KOPT-K1 (cell line): ENCODE measurements around the gene SVIL.
"Not testable (repeated sequence)": the region's sequence is repeated elsewhere in the genome, so short reads cannot be mapped to it uniquely, and the experiment has no call there.

Experiments used
- H3K27ac ChIP-seq: fragments of 200-600 bp; sonication (generic); 2 replicates; pipeline ENCODE4 v1.5.1; 2016; ENCODE audit warnings: antibody characterized with exemption, mild to moderate bottlenecking, low read depth, low read length; ENCODE audit not compliant: poor library complexity, severe bottlenecking
- H3K36me3 ChIP-seq: fragments of 200-600 bp; sonication (generic); 2 replicates; pipeline ENCODE4 v1.5.1; 2017; ENCODE audit warnings: antibody characterized with exemption, mild to moderate bottlenecking, low read length, moderate library complexity; ENCODE audit not compliant: insufficient read depth
- H3K9me3 ChIP-seq: fragments of 200-600 bp; sonication (generic); 2 replicates; pipeline ENCODE4 v1.5.1; 2017; ENCODE audit warnings: antibody characterized with exemption, low read length, mild to moderate bottlenecking; ENCODE audit not compliant: insufficient read depth, poor library complexity, severe bottlenecking

Gene SVIL

GRCh38 chr10:29484677-29485076 is 150.1 kb downstream of the SVIL start:
- H3K9me3 ChIP-seq, H3K27ac ChIP-seq, H3K36me3 ChIP-seq: not testable (repeated sequence)

GRCh38 chr10:29482591-29483431 is 152.0 kb downstream of the SVIL start:
- Histone ChIP-seq H3K9me3 (no peaks in the 10 kb centered on the region), H3K36me3 (no peaks in the 10 kb centered on the region), H3K27ac (no peak overlapping the region)

- Histone ChIP-seq H3K36me3 (no peaks in the 10 kb centered on the region), H3K27ac (no peak overlapping the region), H3K9me3 (no peaks in the 10 kb centered on the region)
Observed at GRCh38 chr10:29481906-29482440, 152.8 kb downstream of the SVIL start.

GRCh38 chr10:29479981-29480954 is 154.5 kb downstream of the SVIL start:
- H3K36me3 ChIP-seq, result no peaks in the 10 kb centered on the region
- peak overlapping the region; percentile 33 for H3K27ac ChIP-seq
- no peaks in the 10 kb centered on the region for H3K9me3 ChIP-seq

GRCh38 chr10:29479081-29479925 is 155.5 kb downstream of the SVIL start:
- Histone ChIP-seq H3K27ac (peak overlapping the region; percentile 33), H3K36me3 (no peaks in the 10 kb centered on the region), H3K9me3 (no peaks in the 10 kb centered on the region)

GRCh38 chr10:29473406-29474100 is 161.2 kb downstream of the SVIL start:
- Histone ChIP-seq H3K36me3 (peaks cover 24% of the 10 kb centered on the region; the same call in 1 of the 2 replicates), H3K9me3 (no peaks in the 10 kb centered on the region), H3K27ac (no peak overlapping the region)

GRCh38 chr10:29473087-29473356 is 161.7 kb downstream of the SVIL start:
- Histone ChIP-seq H3K36me3 (peaks cover 26% of the 10 kb centered on the region; the same call in 1 of the 2 replicates), H3K9me3 (no peaks in the 10 kb centered on the region), H3K27ac (no peak overlapping the region)

- Histone ChIP-seq H3K27ac (no peak overlapping the region), H3K9me3 (no peaks in the 10 kb centered on the region), H3K36me3 (peaks cover 30% of the 10 kb centered on the region; the same call in 1 of the 2 replicates)
Observed at GRCh38 chr10:29472301-29473086, 162.3 kb downstream of the SVIL start.

GRCh38 chr10:29471544-29471859 is 163.3 kb downstream of the SVIL start:
- H3K9me3 ChIP-seq, result no peaks in the 10 kb centered on the region
- peaks cover 35% of the 10 kb centered on the region; the same call in 1 of the 2 replicates for H3K36me3 ChIP-seq
- no peak overlapping the region for H3K27ac ChIP-seq

- Histone ChIP-seq H3K9me3 (no peaks in the 10 kb centered on the region), H3K36me3 (peaks cover 35% of the 10 kb centered on the region; the same call in 1 of the 2 replicates), H3K27ac (no peak overlapping the region)
Observed at GRCh38 chr10:29470843-29471543, 163.8 kb downstream of the SVIL start.

- Histone ChIP-seq H3K9me3 (no peaks in the 10 kb centered on the region), H3K36me3 (peaks cover 38% of the 10 kb centered on the region; the same call in 1 of the 2 replicates), H3K27ac (no peak overlapping the region)
Observed at GRCh38 chr10:29470355-29470705, 164.4 kb downstream of the SVIL start.

GRCh38 chr10:29469481-29470354 is 165.1 kb downstream of the SVIL start:
- Histone ChIP-seq H3K27ac (no peak overlapping the region), H3K36me3 (peaks cover 41% of the 10 kb centered on the region; the same call in 1 of the 2 replicates), H3K9me3 (no peaks in the 10 kb centered on the region)
